NT2/D1 (cell line): ENCODE measurements around the gene GNG4.

ENCODE experiments used
- SUZ12 ChIP-seq: IDR thresholded peaks from 2 replicates; pipeline ENCODE4 v1.6.1; 2011; ENCODE audit not compliant: insufficient read length, insufficient read depth; ENCODE audit errors: extremely low read depth
- YY1 ChIP-seq: IDR thresholded peaks from 2 replicates; pipeline ENCODE4 v1.6.1; 2011; ENCODE audit not compliant: insufficient read length, insufficient read depth
- ZNF274 ChIP-seq: IDR thresholded peaks from 2 replicates; pipeline ENCODE4 v1.6.1; 2011; ENCODE audit warnings: mild to moderate bottlenecking, low read depth, low read length

DNA sequence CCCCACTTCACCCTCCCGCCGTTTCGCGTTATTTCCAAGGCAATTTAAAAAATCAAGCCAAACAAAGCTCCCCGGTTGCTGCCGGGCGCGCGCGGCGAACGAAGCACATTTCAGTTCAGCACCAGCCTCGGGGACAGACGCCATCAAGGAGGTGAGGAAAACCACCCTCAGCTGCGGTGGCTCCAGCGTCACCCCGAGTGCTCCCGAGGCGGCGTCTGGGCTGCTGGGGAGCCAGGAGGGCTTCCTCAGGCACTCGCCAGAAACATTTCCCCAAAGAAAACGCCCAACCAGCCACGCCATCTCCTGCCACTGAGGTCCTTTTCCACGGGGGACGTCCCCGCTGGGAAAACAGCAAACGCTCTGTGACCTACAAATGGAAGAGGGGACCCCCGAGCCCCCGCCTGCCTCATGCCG, 623 bp downstream of the GNG4 start:
- no peak for TF ChIP-seq ZNF274
- TF ChIP-seq YY1 = no peak
- no peak for TF ChIP-seq SUZ12
